SK-N-SH treated with all-trans-retinoic acid at 6 μM for 48 hours (cell line): ENCODE results near the gene DNAJC25.

Experiments
- ATAC-seq: fragments of 200-7000 bp; cut with Tn5 transposase; 3 replicates; pipeline ENCODE4 v1.9.1; 2020; ENCODE audit warnings: mild to moderate bottlenecking, moderate library complexity
- ARNTL ChIP-seq: fragments of 450-650 bp; formaldehyde crosslinking; IDR thresholded peaks from 2 replicates; pipeline ENCODE4 v1.5.0; 2020; ENCODE audit warnings: low read depth, mild to moderate bottlenecking, moderate library complexity, borderline replicate concordance
- BACH2 ChIP-seq: fragments of 250-450 bp; sonication (Bioruptor Pico); IDR thresholded peaks from 2 replicates; pipeline ENCODE4 v1.9.0; 2021; ENCODE audit warnings: mild to moderate bottlenecking, borderline replicate concordance
- CSDC2 ChIP-seq: fragments of 250-450 bp; sonication (Bioruptor Pico); IDR thresholded peaks from 2 replicates; pipeline ENCODE4 v1.5.0; 2020; ENCODE audit warnings: mild to moderate bottlenecking, moderate library complexity
- ESRRG ChIP-seq: fragments of 250-450 bp; sonication (Bioruptor Pico); IDR thresholded peaks from 2 replicates; pipeline ENCODE4 v1.6.1; 2021; ENCODE audit warnings: mild to moderate bottlenecking
- GLIS3 ChIP-seq: fragments of 250-450 bp; sonication (Bioruptor Pico); IDR thresholded peaks from 2 replicates; pipeline ENCODE4 v1.5.0; 2020; ENCODE audit warnings: mild to moderate bottlenecking, moderate library complexity
- ISL1 ChIP-seq: fragments of 250-450 bp; sonication (Bioruptor Pico); IDR thresholded peaks from 2 replicates; pipeline ENCODE4 v2.1.2; 2022; ENCODE audit warnings: mild to moderate bottlenecking, moderate library complexity
- OSR1 ChIP-seq: fragments of 250-450 bp; sonication (Bioruptor Pico); IDR thresholded peaks from 2 replicates; pipeline ENCODE4 v1.8.0; 2022; ENCODE audit warnings: moderate library complexity, mild to moderate bottlenecking, inconsistent platforms
- PPARA ChIP-seq: fragments of 250-450 bp; sonication (Bioruptor Pico); IDR thresholded peaks from 2 replicates; pipeline ENCODE4 v1.5.0; 2020; ENCODE audit warnings: mild to moderate bottlenecking, borderline replicate concordance
- RARB ChIP-seq: fragments of 250-450 bp; sonication (Bioruptor Pico); IDR thresholded peaks from 2 replicates; pipeline ENCODE4 v1.8.0; 2021; ENCODE audit warnings: mild to moderate bottlenecking, moderate library complexity
- SNAI2 ChIP-seq: fragments of 250-450 bp; sonication (Bioruptor Pico); IDR thresholded peaks from 2 replicates; pipeline ENCODE4 v1.5.0; 2020; ENCODE audit warnings: mild to moderate bottlenecking, moderate library complexity
- TCF4 ChIP-seq: fragments of 250-450 bp; sonication (Bioruptor Pico); IDR thresholded peaks from 2 replicates; pipeline ENCODE4 v1.8.0; 2021; ENCODE audit warnings: mild to moderate bottlenecking, moderate library complexity, borderline replicate concordance
- TOX ChIP-seq: fragments of 250-450 bp; sonication (Bioruptor Pico); IDR thresholded peaks from 2 replicates; pipeline ENCODE4 v1.8.0; 2021; ENCODE audit warnings: mild to moderate bottlenecking, moderate library complexity, borderline replicate concordance
- ZC3H10 ChIP-seq: fragments of 250-450 bp; sonication (Bioruptor Pico); IDR thresholded peaks from 2 replicates; pipeline ENCODE4 v1.5.1; 2021; ENCODE audit warnings: mild to moderate bottlenecking, moderate library complexity
- ZFP3 ChIP-seq: fragments of 250-450 bp; sonication (Bioruptor Pico); IDR thresholded peaks from 2 replicates; pipeline ENCODE4 v1.5.0; 2020; ENCODE audit warnings: mild to moderate bottlenecking, moderate library complexity
- ZFP30 ChIP-seq: fragments of 450-650 bp; formaldehyde crosslinking; IDR thresholded peaks from 2 replicates; pipeline ENCODE4 v1.5.0; 2022; ENCODE audit warnings: mild to moderate bottlenecking, moderate library complexity
- ZNF565 ChIP-seq: fragments of 450-650 bp; formaldehyde crosslinking; conservative IDR thresholded peaks from 2 replicates; pipeline ENCODE4 v1.5.0; 2020; ENCODE audit warnings: low read depth, mild to moderate bottlenecking, moderate library complexity
- ZNF70 ChIP-seq: fragments of 450-650 bp; formaldehyde crosslinking; IDR thresholded peaks from 2 replicates; pipeline ENCODE4 v1.5.0; 2020; ENCODE audit warnings: mild to moderate bottlenecking, moderate library complexity
- ZNF8 ChIP-seq: fragments of 450-650 bp; formaldehyde crosslinking; IDR thresholded peaks from 2 replicates; pipeline ENCODE4 v1.5.0; 2020; ENCODE audit warnings: mild to moderate bottlenecking, moderate library complexity
- TF ChIP-seq, protein P1 (sequence below): fragments of 250-450 bp; sonication (Bioruptor Pico); IDR thresholded peaks from 2 replicates; pipeline ENCODE4 v1.8.0; 2020; ENCODE audit warnings: mild to moderate bottlenecking, moderate library complexity, borderline replicate concordance
- TF ChIP-seq, protein P2 (sequence below): fragments of 250-450 bp; sonication (Bioruptor Pico); IDR thresholded peaks from 2 replicates; pipeline ENCODE4 v1.5.1; 2020; ENCODE audit warnings: low read depth, mild to moderate bottlenecking, moderate library complexity
- TF ChIP-seq, protein P3 (sequence below): fragments of 250-450 bp; sonication (Bioruptor Pico); IDR thresholded peaks from 2 replicates; pipeline ENCODE4 v1.5.1; 2021; ENCODE audit warnings: mild to moderate bottlenecking, moderate library complexity
- TF ChIP-seq, protein P4 (sequence below): fragments of 250-450 bp; sonication (Bioruptor Pico); IDR thresholded peaks from 2 replicates; pipeline ENCODE4 v1.5.0; 2020; ENCODE audit warnings: mild to moderate bottlenecking, moderate library complexity
- TF ChIP-seq, protein P5 (sequence below): fragments of 250-450 bp; sonication (Bioruptor Pico); IDR thresholded peaks from 2 replicates; pipeline ENCODE4 v1.8.0; 2021; ENCODE audit warnings: low read depth, mild to moderate bottlenecking, moderate library complexity, borderline replicate concordance

Gene DNAJC25

DNA sequence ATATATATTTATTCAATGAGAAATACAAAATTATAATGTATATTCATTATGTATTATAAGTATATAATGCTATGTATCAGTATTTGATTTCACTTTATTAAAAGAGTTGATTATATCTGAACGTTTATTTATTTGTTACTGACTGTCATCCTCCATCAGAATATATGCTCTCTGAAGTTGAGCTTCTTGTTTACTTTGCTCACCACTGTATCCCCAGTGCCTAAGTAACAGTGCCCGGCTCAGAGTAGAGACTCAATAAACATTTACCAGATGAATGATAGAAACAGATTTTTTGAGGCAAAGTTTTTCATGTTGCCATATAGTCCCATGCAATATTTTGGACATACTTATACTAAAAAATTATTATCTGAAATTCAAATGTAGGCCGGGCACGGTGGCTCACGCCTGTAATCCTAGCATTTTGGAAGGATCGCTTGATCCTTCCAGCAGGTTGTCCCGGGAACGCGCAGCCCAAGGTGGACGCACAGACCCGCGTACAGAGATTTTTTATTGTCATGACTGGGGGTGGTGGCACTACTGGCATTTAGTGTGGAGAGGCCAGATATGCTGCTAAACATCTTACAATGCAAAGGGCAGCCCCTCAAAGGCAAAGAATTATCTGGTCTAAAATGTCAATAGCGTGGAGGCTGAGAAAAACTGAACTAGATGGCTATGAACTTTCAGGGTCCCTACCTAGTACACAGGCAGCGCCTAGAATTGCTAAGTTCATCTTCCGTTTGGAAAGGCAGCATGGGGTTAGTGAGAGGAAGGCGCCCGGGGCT, 761 bp upstream of the DNAJC25 start:
- TF ChIP-seq GLIS3 (CRISPR knock-in tag) (no peak), BACH2 (no peak), ZC3H10 (CRISPR knock-in tag) (no peak), TCF4 (CRISPR knock-in tag) (no peak), PPARA (CRISPR knock-in tag) (no peak)
- TF ChIP-seq, protein P1, sequence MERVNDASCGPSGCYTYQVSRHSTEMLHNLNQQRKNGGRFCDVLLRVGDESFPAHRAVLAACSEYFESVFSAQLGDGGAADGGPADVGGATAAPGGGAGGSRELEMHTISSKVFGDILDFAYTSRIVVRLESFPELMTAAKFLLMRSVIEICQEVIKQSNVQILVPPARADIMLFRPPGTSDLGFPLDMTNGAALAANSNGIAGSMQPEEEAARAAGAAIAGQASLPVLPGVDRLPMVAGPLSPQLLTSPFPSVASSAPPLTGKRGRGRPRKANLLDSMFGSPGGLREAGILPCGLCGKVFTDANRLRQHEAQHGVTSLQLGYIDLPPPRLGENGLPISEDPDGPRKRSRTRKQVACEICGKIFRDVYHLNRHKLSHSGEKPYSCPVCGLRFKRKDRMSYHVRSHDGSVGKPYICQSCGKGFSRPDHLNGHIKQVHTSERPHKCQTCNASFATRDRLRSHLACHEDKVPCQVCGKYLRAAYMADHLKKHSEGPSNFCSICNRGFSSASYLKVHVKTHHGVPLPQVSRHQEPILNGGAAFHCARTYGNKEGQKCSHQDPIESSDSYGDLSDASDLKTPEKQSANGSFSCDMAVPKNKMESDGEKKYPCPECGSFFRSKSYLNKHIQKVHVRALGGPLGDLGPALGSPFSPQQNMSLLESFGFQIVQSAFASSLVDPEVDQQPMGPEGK (CRISPR knock-in tag): no peak
- TF ChIP-seq, protein P2, sequence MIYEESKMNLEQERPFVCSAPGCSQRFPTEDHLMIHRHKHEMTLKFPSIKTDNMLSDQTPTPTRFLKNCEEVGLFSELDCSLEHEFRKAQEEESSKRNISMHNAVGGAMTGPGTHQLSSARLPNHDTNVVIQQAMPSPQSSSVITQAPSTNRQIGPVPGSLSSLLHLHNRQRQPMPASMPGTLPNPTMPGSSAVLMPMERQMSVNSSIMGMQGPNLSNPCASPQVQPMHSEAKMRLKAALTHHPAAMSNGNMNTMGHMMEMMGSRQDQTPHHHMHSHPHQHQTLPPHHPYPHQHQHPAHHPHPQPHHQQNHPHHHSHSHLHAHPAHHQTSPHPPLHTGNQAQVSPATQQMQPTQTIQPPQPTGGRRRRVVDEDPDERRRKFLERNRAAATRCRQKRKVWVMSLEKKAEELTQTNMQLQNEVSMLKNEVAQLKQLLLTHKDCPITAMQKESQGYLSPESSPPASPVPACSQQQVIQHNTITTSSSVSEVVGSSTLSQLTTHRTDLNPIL (CRISPR knock-in tag): no peak
- TF ChIP-seq, protein P3, sequence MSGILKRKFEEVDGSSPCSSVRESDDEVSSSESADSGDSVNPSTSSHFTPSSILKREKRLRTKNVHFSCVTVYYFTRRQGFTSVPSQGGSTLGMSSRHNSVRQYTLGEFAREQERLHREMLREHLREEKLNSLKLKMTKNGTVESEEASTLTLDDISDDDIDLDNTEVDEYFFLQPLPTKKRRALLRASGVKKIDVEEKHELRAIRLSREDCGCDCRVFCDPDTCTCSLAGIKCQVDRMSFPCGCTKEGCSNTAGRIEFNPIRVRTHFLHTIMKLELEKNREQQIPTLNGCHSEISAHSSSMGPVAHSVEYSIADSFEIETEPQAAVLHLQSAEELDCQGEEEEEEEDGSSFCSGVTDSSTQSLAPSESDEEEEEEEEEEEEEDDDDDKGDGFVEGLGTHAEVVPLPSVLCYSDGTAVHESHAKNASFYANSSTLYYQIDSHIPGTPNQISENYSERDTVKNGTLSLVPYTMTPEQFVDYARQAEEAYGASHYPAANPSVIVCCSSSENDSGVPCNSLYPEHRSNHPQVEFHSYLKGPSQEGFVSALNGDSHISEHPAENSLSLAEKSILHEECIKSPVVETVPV (CRISPR knock-in tag): no peak
- peak; percentile 74 for ATAC-seq

DNA sequence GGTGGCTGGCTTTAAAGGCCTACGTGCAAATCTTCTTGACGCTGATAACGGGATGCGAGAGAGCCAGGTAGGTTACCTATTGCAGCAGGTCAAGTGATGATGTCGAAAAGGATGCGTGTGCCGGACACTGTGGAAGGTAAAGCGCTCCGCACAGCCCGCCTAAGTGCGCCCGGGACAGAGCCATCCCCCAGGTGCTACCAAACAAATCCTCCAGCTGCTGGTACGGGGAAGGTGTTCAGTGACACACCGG, 245 bp upstream of the DNAJC25 start:
- TF ChIP-seq, protein P4, sequence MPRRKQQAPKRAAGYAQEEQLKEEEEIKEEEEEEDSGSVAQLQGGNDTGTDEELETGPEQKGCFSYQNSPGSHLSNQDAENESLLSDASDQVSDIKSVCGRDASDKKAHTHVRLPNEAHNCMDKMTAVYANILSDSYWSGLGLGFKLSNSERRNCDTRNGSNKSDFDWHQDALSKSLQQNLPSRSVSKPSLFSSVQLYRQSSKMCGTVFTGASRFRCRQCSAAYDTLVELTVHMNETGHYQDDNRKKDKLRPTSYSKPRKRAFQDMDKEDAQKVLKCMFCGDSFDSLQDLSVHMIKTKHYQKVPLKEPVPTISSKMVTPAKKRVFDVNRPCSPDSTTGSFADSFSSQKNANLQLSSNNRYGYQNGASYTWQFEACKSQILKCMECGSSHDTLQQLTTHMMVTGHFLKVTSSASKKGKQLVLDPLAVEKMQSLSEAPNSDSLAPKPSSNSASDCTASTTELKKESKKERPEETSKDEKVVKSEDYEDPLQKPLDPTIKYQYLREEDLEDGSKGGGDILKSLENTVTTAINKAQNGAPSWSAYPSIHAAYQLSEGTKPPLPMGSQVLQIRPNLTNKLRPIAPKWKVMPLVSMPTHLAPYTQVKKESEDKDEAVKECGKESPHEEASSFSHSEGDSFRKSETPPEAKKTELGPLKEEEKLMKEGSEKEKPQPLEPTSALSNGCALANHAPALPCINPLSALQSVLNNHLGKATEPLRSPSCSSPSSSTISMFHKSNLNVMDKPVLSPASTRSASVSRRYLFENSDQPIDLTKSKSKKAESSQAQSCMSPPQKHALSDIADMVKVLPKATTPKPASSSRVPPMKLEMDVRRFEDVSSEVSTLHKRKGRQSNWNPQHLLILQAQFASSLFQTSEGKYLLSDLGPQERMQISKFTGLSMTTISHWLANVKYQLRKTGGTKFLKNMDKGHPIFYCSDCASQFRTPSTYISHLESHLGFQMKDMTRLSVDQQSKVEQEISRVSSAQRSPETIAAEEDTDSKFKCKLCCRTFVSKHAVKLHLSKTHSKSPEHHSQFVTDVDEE (CRISPR knock-in tag): no peak
- no peak for ATAC-seq

DNA sequence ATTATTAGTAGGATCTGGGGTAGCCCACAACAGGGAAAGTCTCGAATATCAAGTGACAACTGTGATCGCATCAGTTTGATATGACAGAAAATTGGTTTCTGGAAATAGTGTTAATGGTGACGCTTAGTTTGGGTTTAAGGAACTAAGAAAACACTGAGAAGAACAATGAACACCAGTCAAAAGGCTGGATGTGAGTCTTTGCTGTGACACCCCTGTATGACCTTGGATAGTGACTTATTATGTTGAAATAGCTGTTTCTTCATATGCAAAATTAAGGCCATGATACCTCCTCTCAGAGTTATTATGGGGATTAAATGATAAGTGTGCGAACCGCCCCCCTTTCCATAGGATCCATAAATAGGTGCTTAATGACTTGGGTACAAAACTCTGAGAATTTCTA, 926 bp downstream of the DNAJC25 start:
- ATAC-seq: no peak
- no peak for TF ChIP-seq ESRRG (CRISPR knock-in tag)
- no peak for TF ChIP-seq ARNTL (CRISPR knock-in tag)
- no peak for TF ChIP-seq BACH2
- TF ChIP-seq CSDC2: no peak
- TF ChIP-seq ZNF565 (CRISPR knock-in tag): no peak
- no peak for TF ChIP-seq ZNF70 (CRISPR knock-in tag)
- no peak for TF ChIP-seq ZC3H10 (CRISPR knock-in tag)
- TF ChIP-seq OSR1 (CRISPR knock-in tag): no peak
- no peak for TF ChIP-seq ZNF8 (CRISPR knock-in tag)
- no peak for TF ChIP-seq ZFP3 (CRISPR knock-in tag)
- no peak for TF ChIP-seq GLIS3 (CRISPR knock-in tag)
- TF ChIP-seq ZFP30: no peak
- TF ChIP-seq SNAI2 (CRISPR knock-in tag): no peak
- TF ChIP-seq RARB (CRISPR knock-in tag): no peak

DNA sequence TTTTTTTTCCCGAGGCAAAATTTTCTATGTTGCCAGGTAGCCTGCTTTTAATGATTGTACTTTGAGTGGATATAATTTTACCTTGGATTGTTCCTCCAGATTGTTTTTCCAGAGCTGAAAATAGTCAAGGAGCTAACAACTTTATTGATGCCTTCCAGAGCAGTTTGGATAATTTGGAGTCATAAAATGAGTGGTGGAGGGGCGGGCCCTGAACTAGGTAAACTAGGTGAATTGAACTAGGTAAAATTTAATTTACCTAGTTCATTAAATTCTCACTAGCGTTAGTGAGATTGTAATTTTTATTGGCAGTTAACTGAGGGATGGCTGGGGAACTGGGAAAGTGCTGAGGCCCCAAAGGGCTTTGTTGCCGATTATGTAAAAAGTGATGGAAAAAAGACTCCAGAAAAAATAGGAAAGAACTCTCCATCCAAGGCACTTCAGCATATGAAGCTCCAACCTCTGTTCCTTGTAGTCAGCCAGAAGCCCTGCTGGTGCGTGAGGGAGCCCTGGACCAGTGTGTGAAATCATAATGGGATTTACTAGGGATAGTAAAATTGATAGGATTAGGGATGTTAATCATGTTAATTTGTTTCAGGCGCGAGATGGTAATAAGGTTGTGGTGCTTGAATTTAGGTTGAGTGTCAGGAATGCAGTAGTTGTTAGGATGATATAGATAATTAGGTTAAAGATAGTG, 1.7 kb downstream of the DNAJC25 start:
- TF ChIP-seq, protein P5, sequence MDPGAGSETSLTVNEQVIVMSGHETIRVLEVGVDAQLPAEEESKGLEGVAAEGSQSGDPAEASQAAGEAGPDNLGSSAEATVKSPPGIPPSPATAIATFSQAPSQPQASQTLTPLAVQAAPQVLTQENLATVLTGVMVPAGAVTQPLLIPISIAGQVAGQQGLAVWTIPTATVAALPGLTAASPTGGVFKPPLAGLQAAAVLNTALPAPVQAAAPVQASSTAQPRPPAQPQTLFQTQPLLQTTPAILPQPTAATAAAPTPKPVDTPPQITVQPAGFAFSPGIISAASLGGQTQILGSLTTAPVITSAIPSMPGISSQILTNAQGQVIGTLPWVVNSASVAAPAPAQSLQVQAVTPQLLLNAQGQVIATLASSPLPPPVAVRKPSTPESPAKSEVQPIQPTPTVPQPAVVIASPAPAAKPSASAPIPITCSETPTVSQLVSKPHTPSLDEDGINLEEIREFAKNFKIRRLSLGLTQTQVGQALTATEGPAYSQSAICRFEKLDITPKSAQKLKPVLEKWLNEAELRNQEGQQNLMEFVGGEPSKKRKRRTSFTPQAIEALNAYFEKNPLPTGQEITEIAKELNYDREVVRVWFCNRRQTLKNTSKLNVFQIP (CRISPR knock-in tag): no peak
- TF ChIP-seq, protein P2 (CRISPR knock-in tag): no peak
- TF ChIP-seq SNAI2 (CRISPR knock-in tag) (no peak), ZFP3 (CRISPR knock-in tag) (no peak), ARNTL (CRISPR knock-in tag) (no peak), TOX (CRISPR knock-in tag) (no peak), ZC3H10 (CRISPR knock-in tag) (no peak), OSR1 (CRISPR knock-in tag) (no peak), ESRRG (CRISPR knock-in tag) (no peak), PPARA (CRISPR knock-in tag) (no peak), ISL1 (CRISPR knock-in tag) (no peak), ZNF70 (CRISPR knock-in tag) (no peak)
- no peak for ATAC-seq
